GM18511 (cell line): ENCODE measurements around the gene GALP.
"Not testable (repeated sequence)": the region's sequence is repeated elsewhere in the genome, so short reads cannot be mapped to it uniquely, and the experiment has no call there.

Experiments used
- ATAC-seq: cut with Tn5 transposase; IDR thresholded peaks from one replicate; pipeline ENCODE4 v1.9.1; 2021; ENCODE audit warnings: mild to moderate bottlenecking, moderate library complexity; ENCODE audit not compliant: unreplicated experiment

GALP gene

GRCh38 chr19:56177564-56178243, 1.9 kb downstream of the GALP start:
- no peak for ATAC-seq

GRCh38 chr19:56189785-56190184, 14.0 kb downstream of the GALP start:
- ATAC-seq, result no peak

GRCh38 chr19:56191115-56191514, 15.3 kb downstream of the GALP start:
- no peak for ATAC-seq

- no peak for ATAC-seq
Measured at GRCh38 chr19:56191711-56192110, 15.9 kb downstream of the GALP start.

- ATAC-seq, result no peak
Measured at GRCh38 chr19:56193981-56194640, 18.3 kb downstream of the GALP start.

- not testable (repeated sequence) for ATAC-seq
Measured at GRCh38 chr19:56197646-56198045, 21.8 kb downstream of the GALP start, which contains the start of gene ZSCAN5B. Gene ZSCAN5B, minus strand, starts transcription at chr19:56197783. Its CDS starts 4,731 bp downstream, at chr19:56193052.

GRCh38 chr19:56199687-56200086, 23.9 kb downstream of the GALP start:
- no peak for ATAC-seq

- no peak for ATAC-seq
Measured at GRCh38 chr19:56201973-56202372, 26.2 kb downstream of the GALP start, which contains the start of gene ZSCAN5C. Gene ZSCAN5C, plus strand, starts transcription at chr19:56202273. Its CDS starts 3,641 bp downstream, at chr19:56205914.

- not testable (repeated sequence) for ATAC-seq
Measured at GRCh38 chr19:56207581-56207980, 31.8 kb downstream of the GALP start.

GRCh38 chr19:56209091-56209490, 33.3 kb downstream of the GALP start:
- ATAC-seq, result no peak

GRCh38 chr19:56210036-56210435, 34.2 kb downstream of the GALP start:
- ATAC-seq, result not testable (repeated sequence)

- ATAC-seq, result no peak
Measured at GRCh38 chr19:56211718-56212117, 35.9 kb downstream of the GALP start.

- no peak for ATAC-seq
Measured at GRCh38 chr19:56217039-56217949, 41.5 kb downstream of the GALP start.

GRCh38 chr19:56218961-56219360, 43.2 kb downstream of the GALP start:
- ATAC-seq, result no peak

GRCh38 chr19:56221442-56221841, 45.6 kb downstream of the GALP start:
- ATAC-seq, result not testable (repeated sequence)

- no peak for ATAC-seq
Measured at GRCh38 chr19:56221851-56222250, 46.0 kb downstream of the GALP start.

GRCh38 chr19:56222901-56223300, 47.1 kb downstream of the GALP start:
- ATAC-seq, result no peak

- ATAC-seq, result no peak
Measured at GRCh38 chr19:56223481-56223880, 47.7 kb downstream of the GALP start.
